ENCODE data around the gene KIF12. TPM values are rescaled to one million over a fixed set of nuclear protein-coding genes. Genes with fewer than 3 reads are reported as not detected.

The KIF12 gene
- total RNA-seq, 2 experiments from 2014 or later, result not detected

GRCh38 chr9:114112325-114112724 lies 13.2 kb upstream of the KIF12 start:
- ChIA-PET CTCF (interaction anchor here (1.2 kb wide), 1 partner anchor 179 kb away, joined by 6 read pairs; no protein-coding TSS in a partner anchor), POLR2A (no interaction called here)
- ATAC-seq (no peak), DNase-seq (no peak)
- Mint-ChIP-seq H3K27ac (no peak overlapping the region), H3K4me1 (ENCODE audit: low read depth) (no peaks in the 10 kb centered on the region), H3K4me3 (no peak overlapping the region), H3K36me3 (ENCODE audit: low read depth) (no peaks in the 10 kb centered on the region), H3K27me3 (ENCODE audit: low read depth) (peaks cover 10% of the 10 kb centered on the region), H3K9me3 (ENCODE audit: insufficient read depth) (no peaks in the 10 kb centered on the region)

DNA sequence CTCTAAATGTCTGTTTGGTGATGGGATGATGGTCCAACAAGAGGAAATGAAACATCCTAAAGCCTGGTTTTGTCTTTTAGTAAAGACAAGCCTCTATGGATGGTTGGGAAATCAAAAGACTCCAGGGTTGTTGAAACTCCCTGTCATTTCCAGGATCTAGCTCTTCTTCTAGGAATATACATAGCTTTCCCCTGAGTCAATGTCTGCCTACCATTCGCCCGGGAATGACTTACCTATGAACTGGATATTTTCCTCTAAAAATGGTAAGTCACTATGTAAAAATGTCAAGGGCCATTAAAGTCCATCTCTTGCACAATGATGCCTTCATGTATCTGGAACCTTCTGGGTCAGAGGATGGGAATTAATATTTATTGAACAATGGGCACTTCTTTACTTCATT lies 11.1 kb upstream of the KIF12 start:
- ChIA-PET CTCF (interaction anchor here (0.9 to 5.6 kb wide), 4 partner anchors 17 to 183 kb away, joined by 3 to 37 read pairs (median 4); no protein-coding TSS in a partner anchor), POLR2A (no interaction called here)
- H3K27me3 Mint-ChIP-seq (ENCODE audit: low read depth), result peaks cover 18% of the 10 kb centered on the region
- H3K27ac Mint-ChIP-seq, result no peak overlapping the region
- ATAC-seq (no peak), DNase-seq (no peak)
- H3K4me3 Mint-ChIP-seq, result no peak overlapping the region
- no peaks in the 10 kb centered on the region for H3K36me3 Mint-ChIP-seq (ENCODE audit: low read depth)
- no peaks in the 10 kb centered on the region for H3K4me1 Mint-ChIP-seq (ENCODE audit: low read depth)
- no peaks in the 10 kb centered on the region for H3K9me3 Mint-ChIP-seq (ENCODE audit: insufficient read depth)

DNA sequence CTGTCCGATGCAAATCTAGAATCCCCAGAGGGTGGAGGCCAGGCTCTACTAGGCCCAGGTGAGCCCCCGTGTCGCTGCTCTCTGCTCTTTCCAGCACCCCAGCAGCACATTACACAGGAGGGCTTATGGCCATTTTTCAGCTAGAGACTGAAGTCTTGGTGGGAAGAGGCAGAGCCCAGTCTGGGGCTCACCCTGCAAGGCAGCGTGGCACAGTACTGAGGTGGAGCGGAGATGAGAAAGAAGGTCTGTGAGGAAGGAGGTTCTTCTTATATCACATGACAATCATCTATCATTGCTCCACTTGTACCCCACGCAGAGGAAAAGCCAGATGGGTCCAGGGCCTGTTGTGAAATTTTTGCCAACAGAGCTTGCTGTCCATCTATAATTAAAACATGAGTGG lies 10.0 kb upstream of the KIF12 start:
- no peaks in the 10 kb centered on the region for H3K9me3 Mint-ChIP-seq (ENCODE audit: insufficient read depth)
- DNase-seq, result no peak
- no peak overlapping the region for H3K27ac Mint-ChIP-seq
- peaks cover 20% of the 10 kb centered on the region for H3K27me3 Mint-ChIP-seq (ENCODE audit: low read depth)
- ChIA-PET POLR2A (no interaction called here), CTCF (interaction anchor here (0.7 to 5.6 kb wide), 8 partner anchors 9 to 189 kb away, joined by 3 to 65 read pairs (median 4); partner anchors contain the start of gene COL27A1)
- ATAC-seq, result no peak
- no peak overlapping the region for H3K4me3 Mint-ChIP-seq
- no peaks in the 10 kb centered on the region for H3K36me3 Mint-ChIP-seq (ENCODE audit: low read depth)
- no peaks in the 10 kb centered on the region for H3K4me1 Mint-ChIP-seq (ENCODE audit: low read depth)

GRCh38 chr9:114108016-114108833 lies 9.1 kb upstream of the KIF12 start:
- Mint-ChIP-seq H3K9me3 (ENCODE audit: insufficient read depth) (no peaks in the 10 kb centered on the region), H3K27me3 (ENCODE audit: low read depth) (peaks cover 20% of the 10 kb centered on the region), H3K4me1 (ENCODE audit: low read depth) (no peaks in the 10 kb centered on the region), H3K4me3 (no peak overlapping the region), H3K36me3 (ENCODE audit: low read depth) (no peaks in the 10 kb centered on the region), H3K27ac (no peak overlapping the region)
- peak; percentile 96 for ATAC-seq
- ChIA-PET POLR2A (no interaction called here), CTCF (interaction anchor here (0.5 to 5.6 kb wide), 28 partner anchors 8 to 191 kb away, joined by 3 to 65 read pairs (median 4); partner anchors contain the start of genes COL27A1 and KIF12)
- DNase-seq, result peak; percentile 75

GRCh38 chr9:114107286-114108001 lies 8.4 kb upstream of the KIF12 start:
- H3K36me3 Mint-ChIP-seq (ENCODE audit: low read depth), result no peaks in the 10 kb centered on the region
- no peak for ATAC-seq
- no peaks in the 10 kb centered on the region for H3K4me1 Mint-ChIP-seq (ENCODE audit: low read depth)
- H3K9me3 Mint-ChIP-seq (ENCODE audit: insufficient read depth), result no peaks in the 10 kb centered on the region
- no peak for DNase-seq
- peaks cover 17% of the 10 kb centered on the region for H3K27me3 Mint-ChIP-seq (ENCODE audit: low read depth)
- H3K4me3 Mint-ChIP-seq, result no peak overlapping the region
- CTCF ChIA-PET, result interaction anchor here (0.8 to 5.6 kb wide), 18 partner anchors 8 to 186 kb away, joined by 3 to 65 read pairs (median 4); partner anchors contain the start of gene KIF12
- POLR2A ChIA-PET, result no interaction called here
- no peak overlapping the region for H3K27ac Mint-ChIP-seq

DNA sequence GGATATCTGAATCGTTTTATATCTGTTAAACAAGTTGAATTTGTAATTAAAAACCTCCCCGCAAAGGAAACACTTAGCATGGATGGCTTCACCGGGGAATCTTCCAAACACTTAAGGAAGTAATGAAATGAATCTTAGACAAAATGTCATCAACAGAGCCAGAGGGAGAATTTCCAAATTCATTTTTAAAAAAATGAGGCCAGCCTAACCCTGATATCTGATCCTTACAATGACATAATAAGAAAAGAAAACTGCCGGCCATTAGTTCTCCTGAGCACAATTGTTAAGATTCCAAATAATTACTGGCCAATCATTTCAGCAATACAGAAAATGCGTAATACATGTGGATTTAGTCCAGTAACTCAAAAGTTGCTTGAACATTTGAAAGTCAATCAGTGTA lies 6.1 kb upstream of the KIF12 start:
- no peaks in the 10 kb centered on the region for H3K36me3 Mint-ChIP-seq (ENCODE audit: low read depth)
- no peaks in the 10 kb centered on the region for H3K4me1 Mint-ChIP-seq (ENCODE audit: low read depth)
- no peak overlapping the region for H3K4me3 Mint-ChIP-seq
- peaks cover 3% of the 10 kb centered on the region for H3K9me3 Mint-ChIP-seq (ENCODE audit: insufficient read depth)
- CTCF ChIA-PET, result interaction anchor here (0.9 to 5.6 kb wide), 3 partner anchors 22 to 186 kb away, joined by 3 to 65 read pairs (median 37); partner anchors contain the start of gene COL27A1
- POLR2A ChIA-PET, result no interaction called here
- ATAC-seq (no peak), DNase-seq (no peak)
- H3K27me3 Mint-ChIP-seq (ENCODE audit: low read depth), result peaks cover 20% of the 10 kb centered on the region
- H3K27ac Mint-ChIP-seq, result no peak overlapping the region

- ATAC-seq (no peak), DNase-seq (no peak)
- Mint-ChIP-seq H3K36me3 (ENCODE audit: low read depth) (no peaks in the 10 kb centered on the region), H3K27ac (no peak overlapping the region), H3K4me1 (ENCODE audit: low read depth) (no peaks in the 10 kb centered on the region), H3K9me3 (ENCODE audit: insufficient read depth) (peaks cover 3% of the 10 kb centered on the region), H3K4me3 (no peak overlapping the region), H3K27me3 (ENCODE audit: low read depth) (peaks cover 33% of the 10 kb centered on the region)
- ChIA-PET CTCF (interaction anchor here (1.3 kb wide), 1 partner anchor 20 kb away, joined by 3 read pairs; no protein-coding TSS in a partner anchor), POLR2A (interaction anchor here (0.6 kb wide), 1 partner anchor 114 kb away, joined by 3 read pairs; no protein-coding TSS in a partner anchor)
Measured at GRCh38 chr9:114102484-114102883, 3.4 kb upstream of the KIF12 start.

GRCh38 chr9:114100536-114100935 lies 1.4 kb upstream of the KIF12 start:
- H3K4me3 Mint-ChIP-seq, result no peak overlapping the region
- DNase-seq (no peak), ATAC-seq (no peak)
- peaks cover 38% of the 10 kb centered on the region for H3K27me3 Mint-ChIP-seq (ENCODE audit: low read depth)
- H3K4me1 Mint-ChIP-seq (ENCODE audit: low read depth), result no peaks in the 10 kb centered on the region
- H3K27ac Mint-ChIP-seq, result no peak overlapping the region
- peaks cover 3% of the 10 kb centered on the region for H3K9me3 Mint-ChIP-seq (ENCODE audit: insufficient read depth)
- CTCF ChIA-PET, result interaction anchor here (2.8 kb wide), 1 partner anchor 190 kb away, joined by 8 read pairs; no protein-coding TSS in a partner anchor
- POLR2A ChIA-PET, result no interaction called here
- no peaks in the 10 kb centered on the region for H3K36me3 Mint-ChIP-seq (ENCODE audit: low read depth)

DNA sequence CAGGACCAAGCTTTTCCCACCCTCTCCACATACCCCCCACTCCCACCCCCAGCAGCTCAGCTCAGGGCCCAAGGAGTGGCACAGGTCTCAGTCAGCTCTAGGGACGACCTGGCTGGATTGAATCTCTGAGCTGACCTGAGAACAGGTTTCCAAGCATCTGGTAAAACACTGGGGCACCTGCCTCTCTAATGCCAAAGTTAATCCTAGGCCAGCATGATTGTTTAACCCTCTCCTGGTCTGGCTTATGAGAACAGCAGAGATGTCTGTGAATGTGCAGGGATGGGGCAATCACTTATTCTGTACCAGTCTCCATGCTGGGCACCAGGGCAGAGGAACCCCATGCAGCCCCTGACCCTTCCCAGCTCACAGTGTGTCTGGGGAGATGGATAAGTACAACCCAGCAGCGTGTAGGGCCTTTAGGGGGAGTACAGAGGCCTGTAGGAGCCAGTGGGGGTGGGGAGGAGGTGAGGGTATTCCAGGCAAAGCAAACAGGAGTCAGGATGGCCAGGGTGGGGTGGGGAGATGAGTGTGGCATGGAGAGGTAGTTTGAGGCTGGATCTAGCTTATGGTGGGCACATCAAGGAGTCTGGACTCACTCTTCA lies 678 bp upstream of the KIF12 start:
- ATAC-seq (no peak), DNase-seq (no peak)
- Mint-ChIP-seq H3K27ac (no peak overlapping the region), H3K36me3 (ENCODE audit: low read depth) (no peaks in the 10 kb centered on the region), H3K9me3 (ENCODE audit: insufficient read depth) (peaks cover 3% of the 10 kb centered on the region), H3K4me1 (ENCODE audit: low read depth) (no peaks in the 10 kb centered on the region), H3K27me3 (ENCODE audit: low read depth) (peaks cover 33% of the 10 kb centered on the region), H3K4me3 (no peak overlapping the region)
- POLR2A ChIA-PET, result no interaction called here
- CTCF ChIA-PET, result interaction anchor here (0.9 to 2.8 kb wide), 3 partner anchors 8 to 191 kb away, joined by 3 to 8 read pairs (median 5); no protein-coding TSS in a partner anchor

DNA sequence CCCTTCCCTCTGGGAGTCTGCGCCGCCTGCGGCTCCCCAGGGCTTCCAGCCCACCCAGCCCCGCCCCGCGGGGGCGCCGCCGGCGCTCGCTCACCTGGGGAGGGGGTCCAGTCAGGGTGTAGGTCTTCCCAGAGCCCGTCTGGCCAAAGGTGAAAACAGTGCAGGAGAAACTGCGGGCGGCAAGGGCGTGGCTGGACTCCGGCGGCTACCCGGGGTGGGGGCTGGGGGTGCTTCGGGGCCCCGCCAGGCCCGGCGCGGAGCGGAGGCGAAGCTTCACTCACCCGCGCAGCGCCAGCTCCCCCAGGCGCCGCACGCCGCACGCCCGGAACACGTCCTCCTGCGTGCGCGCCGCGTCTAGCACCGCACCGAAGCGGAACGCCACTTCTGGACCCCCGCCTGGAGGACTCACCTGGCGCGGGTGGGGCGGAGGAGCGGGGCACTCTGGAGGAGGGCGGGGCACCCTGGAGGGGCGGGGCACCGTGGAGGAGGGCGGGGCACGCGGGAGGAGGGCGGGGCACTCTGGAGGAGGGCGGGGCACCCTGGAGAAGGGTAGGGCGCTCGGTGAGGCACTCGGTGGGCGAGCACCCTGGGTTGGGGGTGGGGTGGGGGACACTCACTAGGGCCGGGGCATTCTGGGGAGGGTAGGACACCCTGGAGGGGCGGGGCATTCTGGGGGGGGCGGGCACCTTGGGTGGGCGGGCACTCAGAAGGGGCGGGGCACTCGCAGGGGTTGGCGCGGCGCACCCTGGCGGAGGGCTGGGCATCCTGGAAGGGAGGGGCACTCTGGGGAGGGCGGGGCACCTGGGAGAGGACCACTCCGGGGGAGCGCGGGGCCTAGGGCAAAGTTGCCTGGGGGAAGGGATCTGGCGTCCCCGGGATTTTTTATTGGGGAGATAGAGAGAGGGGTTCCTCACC lies 814 bp downstream of the KIF12 start:
- Mint-ChIP-seq H3K27me3 (ENCODE audit: low read depth) (peaks cover 31% of the 10 kb centered on the region), H3K36me3 (ENCODE audit: low read depth) (no peaks in the 10 kb centered on the region), H3K9me3 (ENCODE audit: insufficient read depth) (peaks cover 3% of the 10 kb centered on the region), H3K27ac (no peak overlapping the region), H3K4me3 (no peak overlapping the region), H3K4me1 (ENCODE audit: low read depth) (no peaks in the 10 kb centered on the region)
- ChIA-PET CTCF (interaction anchor here (1.6 to 1.8 kb wide), 2 partner anchors 10 to 16 kb away, joined by 5 to 7 read pairs; no protein-coding TSS in a partner anchor), POLR2A (no interaction called here)
- ATAC-seq, result peak; percentile 70
- DNase-seq, result peak; percentile 26

DNA sequence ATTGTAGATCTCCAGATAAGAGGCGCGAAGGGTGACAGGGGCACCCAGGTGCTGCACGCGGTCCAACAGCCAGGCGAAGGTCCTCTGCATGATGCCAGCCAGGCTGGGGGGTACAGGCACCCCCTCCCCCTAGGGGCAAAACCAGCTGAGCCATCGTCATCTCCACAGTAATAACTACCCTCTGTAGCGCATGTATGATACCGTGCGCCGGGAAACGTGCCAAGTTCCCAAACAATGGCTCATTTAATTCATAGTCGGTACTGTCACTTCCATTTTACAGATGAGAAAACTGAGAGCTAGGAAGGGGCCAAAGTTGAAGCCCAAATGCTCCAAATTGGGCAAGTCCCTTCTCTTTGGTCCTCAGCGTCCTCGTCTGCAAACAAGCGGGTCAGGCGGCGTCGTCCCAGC lies 1.5 kb downstream of the KIF12 start:
- Mint-ChIP-seq H3K27ac (no peak overlapping the region), H3K9me3 (ENCODE audit: insufficient read depth) (peaks cover 3% of the 10 kb centered on the region), H3K4me3 (no peak overlapping the region), H3K27me3 (ENCODE audit: low read depth) (peaks cover 31% of the 10 kb centered on the region), H3K36me3 (ENCODE audit: low read depth) (no peaks in the 10 kb centered on the region), H3K4me1 (ENCODE audit: low read depth) (no peaks in the 10 kb centered on the region)
- no peak for ATAC-seq
- ChIA-PET CTCF (interaction anchor here (1.6 kb wide), 1 partner anchor 15 kb away, joined by 7 read pairs; no protein-coding TSS in a partner anchor), POLR2A (no interaction called here)
- no peak for DNase-seq

All from activated CD8-positive, alpha-beta T cell treated with anti-CD3 and anti-CD28 coated beads, Interleukin-2, amount 10 ng/mL, durations not matched to agents 7 days and 5 days (primary cell).